Measurements from ENCODE around the gene CNGB1.

CNGB1 gene

GRCh38 chr16:57997176-57997527 is 26.2 kb upstream of the CNGB1 start:
- Histone ChIP-seq H3K9me2 (replicated peaks; ENCODE audit: low read depth, low read length) (no peaks in the 10 kb centered on the region), H4K20me1 (ENCODE audit: insufficient read depth, low read length, poor library complexity, severe bottlenecking) (peaks cover 24% of the 10 kb centered on the region), H3K36me3 (ENCODE audit: insufficient read depth, low read length) (peaks cover 8% of the 10 kb centered on the region; the same call in 1 of the 2 replicates), H3K9ac (ENCODE audit: low read depth, low read length, poor library complexity, severe bottlenecking) (no peak overlapping the region), H3F3A (ENCODE audit: low read depth) (peaks cover 2% of the 10 kb centered on the region; the same call in 1 of the 2 replicates), H2AFZ (ENCODE audit: low read length) (no peak overlapping the region), H3K27me3 (ENCODE audit: insufficient read depth, low read length, poor library complexity, severe bottlenecking) (no peaks in the 10 kb centered on the region), H3K4me1 (ENCODE audit: insufficient read depth, low read length, poor library complexity, severe bottlenecking) (peaks cover 46% of the 10 kb centered on the region), H3K79me2 (ENCODE audit: insufficient read depth, low read length) (peaks cover 39% of the 10 kb centered on the region; the same call in 1 of the 2 replicates), H3K4me3 (ENCODE audit: low read length, poor library complexity, severe bottlenecking) (no peak overlapping the region), H3K9me3 (ENCODE audit: insufficient read depth, low read depth, low read length) (no peaks in the 10 kb centered on the region), H3K4me2 (ENCODE audit: low read depth, low read length, poor library complexity, severe bottlenecking) (no peak overlapping the region)
- TF ChIP-seq EZH2phosphoT487 (IDR thresholded peaks at IDR 0.05; ENCODE audit: borderline replicate concordance) = no peak
- TF ChIP-seq CTCF (conservative IDR thresholded peaks at IDR 0.05; ENCODE audit: low read length) = no peak

DNA sequence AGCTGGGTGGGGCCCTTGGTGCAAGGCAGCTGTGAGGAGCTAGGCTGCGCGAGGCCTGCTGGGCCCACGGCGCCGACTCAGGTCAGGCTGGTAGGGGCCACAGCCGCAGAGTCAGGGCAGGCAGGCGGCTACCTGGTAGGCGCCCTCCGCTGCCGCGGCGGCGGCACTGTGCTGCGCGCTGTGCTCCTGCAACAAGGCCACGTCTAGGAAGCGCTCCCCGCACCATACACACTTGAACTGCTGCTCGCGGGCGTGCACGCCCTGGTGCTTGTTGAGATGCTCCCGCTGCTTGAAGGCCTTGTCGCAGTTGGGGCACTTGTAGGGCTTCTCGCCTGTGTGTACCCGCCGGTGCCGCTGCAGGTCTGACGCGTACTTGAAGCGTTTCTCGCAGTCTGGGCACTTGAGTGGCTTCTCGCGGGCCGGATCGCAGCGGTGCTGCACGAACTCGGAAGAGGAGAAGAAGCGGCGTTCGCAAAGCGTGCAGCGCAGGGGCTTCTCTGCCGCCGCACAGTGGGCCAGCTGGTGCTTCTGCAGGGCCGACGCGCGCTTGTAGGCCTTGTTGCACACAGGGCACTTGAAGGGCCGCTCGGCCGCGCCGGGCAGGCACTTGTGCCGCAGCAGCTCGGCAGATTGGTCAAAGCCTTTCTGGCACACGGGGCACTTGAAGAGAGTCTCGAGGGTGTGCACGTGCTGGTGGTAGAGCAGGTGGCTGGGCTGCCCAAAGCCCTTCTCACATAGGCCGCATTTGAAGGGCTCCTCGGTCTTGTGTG is 25.7 kb upstream of the CNGB1 start:
- no peak for TF ChIP-seq EZH2phosphoT487 (IDR thresholded peaks at IDR 0.05; ENCODE audit: borderline replicate concordance)
- no peak for TF ChIP-seq CTCF (conservative IDR thresholded peaks at IDR 0.05; ENCODE audit: low read length)
- Histone ChIP-seq H3K36me3 (ENCODE audit: insufficient read depth, low read length) (peaks cover 8% of the 10 kb centered on the region; the same call in 1 of the 2 replicates), H3K9me2 (replicated peaks; ENCODE audit: low read depth, low read length) (no peaks in the 10 kb centered on the region), H3K79me2 (ENCODE audit: insufficient read depth, low read length) (peaks cover 33% of the 10 kb centered on the region; the same call in 1 of the 2 replicates), H3K4me3 (ENCODE audit: low read length, poor library complexity, severe bottlenecking) (no peak overlapping the region), H3K9me3 (ENCODE audit: insufficient read depth, low read depth, low read length) (no peaks in the 10 kb centered on the region), H3K4me1 (ENCODE audit: insufficient read depth, low read length, poor library complexity, severe bottlenecking) (peaks cover 40% of the 10 kb centered on the region), H3K4me2 (ENCODE audit: low read depth, low read length, poor library complexity, severe bottlenecking) (no peak overlapping the region), H3K9ac (ENCODE audit: low read depth, low read length, poor library complexity, severe bottlenecking) (no peak overlapping the region), H3K27me3 (ENCODE audit: insufficient read depth, low read length, poor library complexity, severe bottlenecking) (no peaks in the 10 kb centered on the region), H2AFZ (ENCODE audit: low read length) (no peak overlapping the region), H3F3A (ENCODE audit: low read depth) (peaks cover 2% of the 10 kb centered on the region; the same call in 1 of the 2 replicates), H4K20me1 (ENCODE audit: insufficient read depth, low read length, poor library complexity, severe bottlenecking) (peaks cover 21% of the 10 kb centered on the region)

GRCh38 chr16:57995721-57996405 is 24.9 kb upstream of the CNGB1 start:
- Histone ChIP-seq H3K4me2 (ENCODE audit: low read depth, low read length, poor library complexity, severe bottlenecking) (no peak overlapping the region), H2AFZ (ENCODE audit: low read length) (no peak overlapping the region), H3K9ac (ENCODE audit: low read depth, low read length, poor library complexity, severe bottlenecking) (no peak overlapping the region), H3K9me3 (ENCODE audit: insufficient read depth, low read depth, low read length) (no peaks in the 10 kb centered on the region), H3K4me3 (ENCODE audit: low read length, poor library complexity, severe bottlenecking) (no peak overlapping the region), H3K9me2 (replicated peaks; ENCODE audit: low read depth, low read length) (no peaks in the 10 kb centered on the region), H3K4me1 (ENCODE audit: insufficient read depth, low read length, poor library complexity, severe bottlenecking) (peaks cover 37% of the 10 kb centered on the region), H3K27me3 (ENCODE audit: insufficient read depth, low read length, poor library complexity, severe bottlenecking) (no peaks in the 10 kb centered on the region), H3K79me2 (ENCODE audit: insufficient read depth, low read length) (peaks cover 30% of the 10 kb centered on the region; the same call in 1 of the 2 replicates), H3F3A (ENCODE audit: low read depth) (peaks cover 2% of the 10 kb centered on the region; the same call in 1 of the 2 replicates), H4K20me1 (ENCODE audit: insufficient read depth, low read length, poor library complexity, severe bottlenecking) (peaks cover 21% of the 10 kb centered on the region), H3K36me3 (ENCODE audit: insufficient read depth, low read length) (peaks cover 8% of the 10 kb centered on the region; the same call in 1 of the 2 replicates)
- no peak for TF ChIP-seq EZH2phosphoT487 (IDR thresholded peaks at IDR 0.05; ENCODE audit: borderline replicate concordance)
- no peak for TF ChIP-seq CTCF (conservative IDR thresholded peaks at IDR 0.05; ENCODE audit: low read length)

Data from Loucy (cell line).